Prostate gland (tissue), 2 donors: ENCODE data around the gene TPX2. TPM values are rescaled to one million over a fixed set of nuclear protein-coding genes. Genes with fewer than 3 reads are reported as not detected.

Source experiments
- DNase-seq: peaks from one replicate; pipeline ENCODE4 v3.0.0-alpha.2; 2019; ENCODE audit warnings: low spot score
- H3K27ac ChIP-seq, 2 donors: fragments of 200-600 bp; sonication (generic); 2 replicates each; pipeline ENCODE4 v1.5.1; 2017 to 2019
- H3K27me3 ChIP-seq: fragments of 200-600 bp; sonication (generic); replicated peaks from 2 replicates; pipeline ENCODE4 v1.5.1; 2019; ENCODE audit not compliant: insufficient read depth
- H3K36me3 ChIP-seq, 2 donors: fragments of 200-600 bp; sonication (generic); 1 replicate in 1 of 2; 2 replicates in 1 of 2; pipeline versions ENCODE4 v1.5.1 to v1.8.1; 2017 to 2019
- H3K4me1 ChIP-seq: fragments of 200-600 bp; sonication (generic); replicated peaks from 2 replicates; pipeline ENCODE4 v1.5.1; 2019
- H3K4me3 ChIP-seq, 2 donors: fragments of 200-600 bp; sonication (generic); 2 replicates each; pipeline ENCODE4 v1.5.1; 2017 to 2019
- H3K9me3 ChIP-seq: fragments of 200-600 bp; sonication (generic); 2 replicates; pipeline ENCODE4 v1.5.1; 2017
- CTCF ChIP-seq, 4 experiments: fragments of 200-600 bp in 2 of 4; fragments of 450-650 bp in 2 of 4; sonication (generic) in 2 of 4; IDR thresholded peaks; 1 replicate in 3 of 4; 2 replicates in 1 of 4; pipeline ENCODE4 v1.5.1; 2016 to 2019; ENCODE audit warnings: antibody characterized with exemption in 4 of 4, mild to moderate bottlenecking in 2 of 4, moderate library complexity in 2 of 4
- POLR2A ChIP-seq: fragments of 450-650 bp; IDR thresholded peaks from one replicate; pipeline ENCODE4 v1.6.1; 2016; ENCODE audit warnings: antibody characterized with exemption, mild to moderate bottlenecking
- POLR2AphosphoS5 ChIP-seq: sonication (generic); formaldehyde crosslinking; IDR thresholded peaks from one replicate; pipeline ENCODE4 v1.6.1; 2017; ENCODE audit warnings: antibody characterized with exemption
- WGBS: methylation state at CpG from one replicate; pipeline ENCODE4 v1.1.5; 2018; 5-methylcytosine and 5-hydroxymethylcytosine counted together
- intact Hi-C: fragments of 100-400 bp; cut with DNase I; formaldehyde crosslinking; loops from one replicate; pipeline ENCODE4 v1.14.2; 2022
- total RNA-seq, 2 donors: library from RNA; depleted of rRNA; stranded (reverse); fragments of >200 nt; gene quantifications; one replicate each; pipeline ENCODE4 v1.1.0, GENCODE V29; 2016

Gene TPX2
- total RNA-seq, 2 donors from 2014 or later, result 1.4 to 23.2 TPM

- TF ChIP-seq POLR2AphosphoS5 (no peak), POLR2A (no peak), CTCF (IDR thresholded peaks at IDR 0.05) (no peak)
- H3K4me1 ChIP-seq, result no peaks in the 10 kb centered on the region
- intact Hi-C loops, result no loop called here
- no peak for DNase-seq
- 85% methylated on average over 6 of the region's 6 CpGs for WGBS
- no peak overlapping the region for H3K4me3 ChIP-seq
- no peaks in the 10 kb centered on the region for H3K9me3 ChIP-seq
- no peaks in the 10 kb centered on the region for H3K27me3 ChIP-seq
- H3K27ac ChIP-seq, result no peak overlapping the region
- no peaks in the 10 kb centered on the region for H3K36me3 ChIP-seq
Observed at GRCh38 chr20:31731321-31731717, 7.8 kb upstream of the TPX2 start.

- Histone ChIP-seq H3K4me1 (no peaks in the 10 kb centered on the region), H3K27me3 (no peaks in the 10 kb centered on the region), H3K9me3 (no peaks in the 10 kb centered on the region), H3K27ac (peak overlapping the region; percentile 46 to 59), H3K36me3 (no peaks in the 10 kb centered on the region), H3K4me3 (peak overlapping the region; percentile 47 to 52)
- no peak for DNase-seq
- TF ChIP-seq POLR2AphosphoS5, result no peak
- no peak for TF ChIP-seq POLR2A
- no peak for TF ChIP-seq CTCF (IDR thresholded peaks at IDR 0.05)
- under 1% methylated on average over 11 of the region's 11 CpGs for WGBS
- intact Hi-C loops, result no loop called here
Observed at GRCh38 chr20:31739550-31739977, 474 bp downstream of the TPX2 start.

DNA sequence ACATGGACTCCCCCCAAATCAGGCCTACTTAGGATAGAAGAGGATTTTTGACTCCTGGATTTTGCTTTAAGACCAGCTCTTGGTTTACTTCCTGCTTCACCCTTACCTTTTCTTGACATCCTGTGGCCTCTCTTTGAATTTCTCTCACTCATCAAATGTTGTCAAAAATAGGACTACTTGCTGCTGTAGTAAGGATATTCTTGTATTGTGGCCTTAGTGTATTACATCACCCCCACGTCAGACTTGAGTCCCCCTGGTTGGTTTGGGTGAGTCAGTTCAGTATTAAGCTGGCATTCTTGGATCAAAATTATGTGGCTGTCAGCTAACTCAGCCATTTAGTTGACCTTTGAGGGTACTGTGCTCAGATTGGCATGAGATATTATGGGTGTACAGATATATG is 1.1 kb downstream of the TPX2 start:
- Histone ChIP-seq H3K4me1 (no peaks in the 10 kb centered on the region), H3K27ac (no peak overlapping the region), H3K4me3 (no peak overlapping the region), H3K36me3 (no peaks in the 10 kb centered on the region), H3K27me3 (no peaks in the 10 kb centered on the region), H3K9me3 (no peaks in the 10 kb centered on the region)
- DNase-seq, result no peak
- 8% methylated on average over 1 of the region's 1 CpG for WGBS
- no peak for TF ChIP-seq CTCF (IDR thresholded peaks at IDR 0.05)
- TF ChIP-seq POLR2A, result no peak
- no peak for TF ChIP-seq POLR2AphosphoS5
- intact Hi-C loops, result no loop called here

- Histone ChIP-seq H3K36me3 (no peaks in the 10 kb centered on the region), H3K4me1 (no peaks in the 10 kb centered on the region), H3K27ac (no peak overlapping the region), H3K27me3 (no peaks in the 10 kb centered on the region), H3K4me3 (no peak overlapping the region), H3K9me3 (no peaks in the 10 kb centered on the region)
- DNase-seq, result no peak
- TF ChIP-seq POLR2AphosphoS5 (no peak), POLR2A (no peak), CTCF (IDR thresholded peaks at IDR 0.05) (no peak)
- 52% methylated on average over 1 of the region's 1 CpG for WGBS
- intact Hi-C loops, result no loop called here
Observed at GRCh38 chr20:31740656-31741323, 1.7 kb downstream of the TPX2 start.
